PC-3 (cell line): ENCODE data around the gene FTL. TPM values are rescaled to one million over a fixed set of nuclear protein-coding genes. Genes with fewer than 3 reads are reported as not detected.

Source experiments
- ATAC-seq: fragments of 200-7000 bp; cut with Tn5 transposase; 2 replicates; pipeline ENCODE4 v1.9.1; 2020; ENCODE audit warnings: mild to moderate bottlenecking, moderate library complexity
- BruUV-seq: library from RNA; stranded (reverse); fragments of 400-500 nt; replicated peaks from 2 replicates; lab custom pipeline; 2021; lab: Mats Ljungman, UMichigan
- CTCF ChIA-PET: fragments of 300-600 bp; sonication (Branson Sonifier 250); formaldehyde crosslinking; loops from one replicate; lab custom pipeline; 2022; ENCODE audit warnings: antibody characterized with exemption; lab: Charles Lee
- POLR2A ChIA-PET: fragments of 300-600 bp; sonication (Branson Sonifier 250); formaldehyde crosslinking; loops from one replicate; lab custom pipeline; 2022; ENCODE audit warnings: antibody characterized with exemption; ENCODE audit not compliant: unreplicated experiment; lab: Charles Lee
- DNase-seq: peaks from one replicate; pipeline ENCODE4 v3.0.0-alpha.2; 2015
- H2AFZ ChIP-seq: fragments of 300-600 bp; sonication (generic); 2 replicates; pipeline ENCODE4 v1.6.0; 2016; ENCODE audit warnings: antibody characterized with exemption, low read length
- H3F3A ChIP-seq: fragments of 300-600 bp; sonication (generic); one replicate; pipeline ENCODE4 v1.6.0; 2017; ENCODE audit warnings: antibody characterized with exemption, low read length, control low read depth, mild to moderate bottlenecking; ENCODE audit not compliant: unreplicated experiment
- H3K27ac ChIP-seq: fragments of 300-600 bp; sonication (generic); 2 replicates; pipeline ENCODE4 v1.5.1; 2016; ENCODE audit warnings: mild to moderate bottlenecking, low read length
- H3K27me3 ChIP-seq: fragments of 300-600 bp; sonication (generic); 2 replicates; pipeline ENCODE4 v1.6.1; 2016; ENCODE audit warnings: low read length, mixed read lengths
- H3K36me3 ChIP-seq: fragments of 300-600 bp; sonication (generic); 2 replicates; pipeline ENCODE4 v1.6.1; 2016; ENCODE audit warnings: low read depth, mixed run types, low read length, mixed read lengths
- H3K4me1 ChIP-seq: fragments of 300-600 bp; sonication (generic); 2 replicates; pipeline ENCODE4 v1.5.1; 2016; ENCODE audit warnings: low read length; ENCODE audit not compliant: insufficient read depth
- H3K4me2 ChIP-seq: fragments of 300-600 bp; sonication (generic); 2 replicates; pipeline ENCODE4 v1.6.0; 2016; ENCODE audit warnings: low read length
- H3K4me3 ChIP-seq: fragments of 300-600 bp; sonication (generic); 2 replicates; pipeline ENCODE4 v1.5.1; 2016; ENCODE audit warnings: mild to moderate bottlenecking, low read length, mixed read lengths
- H3K79me2 ChIP-seq: fragments of 300-600 bp; sonication (generic); 2 replicates; pipeline ENCODE4 v1.6.1; 2017; ENCODE audit warnings: low read length, mixed read lengths
- H3K9ac ChIP-seq: fragments of 300-600 bp; sonication (generic); 2 replicates; pipeline ENCODE4 v1.6.0; 2016; ENCODE audit warnings: mild to moderate bottlenecking, low read length
- H3K9me2 ChIP-seq: fragments of 300-600 bp; sonication (generic); replicated peaks from 2 replicates; pipeline ENCODE4 v1.6.1; 2016; ENCODE audit warnings: mixed run types, low read length, mixed read lengths
- H3K9me3 ChIP-seq: fragments of 300-600 bp; sonication (generic); 2 replicates; pipeline ENCODE4 v1.6.1; 2016; ENCODE audit warnings: low read length, mixed read lengths
- H4K20me1 ChIP-seq: fragments of 300-600 bp; sonication (generic); 2 replicates; pipeline ENCODE4 v1.6.1; 2016; ENCODE audit warnings: low read length, mixed read lengths
- EZH2 ChIP-seq: fragments of 300-600 bp; sonication (generic); IDR thresholded peaks from one replicate; pipeline ENCODE4 v1.6.1; 2017; ENCODE audit warnings: antibody characterized with exemption, mild to moderate bottlenecking, low read length; ENCODE audit not compliant: unreplicated experiment
- EZH2phosphoT487 ChIP-seq: fragments of 300-600 bp; sonication (generic); IDR thresholded peaks from 2 replicates; pipeline ENCODE4 v1.6.1; 2018; ENCODE audit warnings: mild to moderate bottlenecking, antibody characterized with exemption, low read length, borderline replicate concordance
- intact Hi-C: fragments of 100-400 bp; cut with micrococcal nuclease; formaldehyde crosslinking; loops from 2 replicates; pipeline ENCODE4 v1.9.0; 2023
- total RNA-seq: library from RNA; depleted of rRNA; stranded (reverse); fragments of >200 nt; gene quantifications from 2 replicates; pipeline ENCODE4 v1.2.3, GENCODE V29; 2014
- TF ChIP-seq, protein P1 (sequence below): fragments of 300-600 bp; sonication (generic); conservative IDR thresholded peaks from 2 replicates; pipeline ENCODE4 v1.5.1; 2017; ENCODE audit warnings: antibody characterized with exemption, low read depth, mild to moderate bottlenecking, low read length

The FTL gene
- total RNA-seq, 1 experiment from 2014 or later: 1,109 TPM

DNA sequence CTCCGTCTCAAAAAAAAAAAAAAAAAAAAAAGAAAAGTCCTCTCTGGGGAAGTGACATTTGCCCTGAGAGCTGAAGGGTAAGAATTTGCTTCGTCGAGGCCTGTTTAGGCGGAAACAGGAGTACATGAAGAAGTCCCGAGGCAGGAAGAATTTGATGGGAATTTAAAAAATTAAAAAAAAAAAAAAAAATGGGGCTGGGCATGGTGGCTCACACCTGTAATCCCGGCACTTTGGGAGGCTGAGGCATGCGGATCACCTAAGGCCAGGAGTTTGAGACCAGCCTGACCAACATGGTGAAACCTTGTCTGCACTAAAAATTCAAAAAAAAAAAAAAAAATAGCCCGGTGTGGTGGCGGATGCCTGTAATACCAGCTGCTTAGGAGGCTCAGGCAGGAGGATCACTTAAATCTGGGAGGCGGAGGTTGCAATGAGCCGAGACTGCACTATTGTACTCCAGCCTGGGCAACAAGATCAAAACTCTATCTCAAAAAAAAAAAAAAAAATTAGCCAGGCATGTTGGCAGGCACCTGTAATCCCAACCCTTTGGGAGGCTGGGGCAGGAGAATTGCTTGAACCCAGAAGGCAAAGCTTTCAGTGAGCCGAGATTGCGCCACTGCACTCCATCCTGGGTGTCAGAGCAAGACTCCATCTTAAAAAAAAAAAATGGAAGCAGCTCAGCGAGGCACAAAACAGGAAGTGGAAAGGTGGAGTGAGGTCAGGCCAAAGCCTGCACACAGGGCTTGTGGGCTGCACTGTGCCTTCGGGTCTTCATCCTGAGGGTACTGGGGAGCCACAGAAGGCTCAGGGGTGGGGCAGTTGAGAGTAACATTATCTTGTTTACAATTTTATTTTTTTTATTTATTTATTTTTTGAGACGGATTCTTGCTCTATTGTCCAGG is 5.5 kb upstream of the FTL start:
- no peak overlapping the region for H3K4me2 ChIP-seq
- no TSS peak for BruUV-seq
- no peaks in the 10 kb centered on the region for H3K27me3 ChIP-seq
- H2AFZ ChIP-seq: no peak overlapping the region
- ChIA-PET POLR2A (interaction anchor here (0.6 kb wide), 1 partner anchor 27 kb away, joined by 4 read pairs; no protein-coding TSS in a partner anchor), CTCF (no interaction called here)
- peaks cover 15% of the 10 kb centered on the region for H3K79me2 ChIP-seq
- H3F3A ChIP-seq: peaks cover 4% of the 10 kb centered on the region
- no peak overlapping the region for H3K9ac ChIP-seq
- H3K27ac ChIP-seq: no peak overlapping the region
- intact Hi-C loops: no loop called here
- H4K20me1 ChIP-seq: no peaks in the 10 kb centered on the region
- DNase-seq (no peak), ATAC-seq (no peak)
- H3K4me1 ChIP-seq: peaks cover 26% of the 10 kb centered on the region
- no peaks in the 10 kb centered on the region for H3K9me2 ChIP-seq
- H3K4me3 ChIP-seq: no peak overlapping the region
- H3K36me3 ChIP-seq: no peaks in the 10 kb centered on the region
- TF ChIP-seq, protein P1, sequence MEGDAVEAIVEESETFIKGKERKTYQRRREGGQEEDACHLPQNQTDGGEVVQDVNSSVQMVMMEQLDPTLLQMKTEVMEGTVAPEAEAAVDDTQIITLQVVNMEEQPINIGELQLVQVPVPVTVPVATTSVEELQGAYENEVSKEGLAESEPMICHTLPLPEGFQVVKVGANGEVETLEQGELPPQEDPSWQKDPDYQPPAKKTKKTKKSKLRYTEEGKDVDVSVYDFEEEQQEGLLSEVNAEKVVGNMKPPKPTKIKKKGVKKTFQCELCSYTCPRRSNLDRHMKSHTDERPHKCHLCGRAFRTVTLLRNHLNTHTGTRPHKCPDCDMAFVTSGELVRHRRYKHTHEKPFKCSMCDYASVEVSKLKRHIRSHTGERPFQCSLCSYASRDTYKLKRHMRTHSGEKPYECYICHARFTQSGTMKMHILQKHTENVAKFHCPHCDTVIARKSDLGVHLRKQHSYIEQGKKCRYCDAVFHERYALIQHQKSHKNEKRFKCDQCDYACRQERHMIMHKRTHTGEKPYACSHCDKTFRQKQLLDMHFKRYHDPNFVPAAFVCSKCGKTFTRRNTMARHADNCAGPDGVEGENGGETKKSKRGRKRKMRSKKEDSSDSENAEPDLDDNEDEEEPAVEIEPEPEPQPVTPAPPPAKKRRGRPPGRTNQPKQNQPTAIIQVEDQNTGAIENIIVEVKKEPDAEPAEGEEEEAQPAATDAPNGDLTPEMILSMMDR: no peak
- no peak for TF ChIP-seq EZH2phosphoT487
- TF ChIP-seq EZH2: no peak
- no peaks in the 10 kb centered on the region for H3K9me3 ChIP-seq

DNA sequence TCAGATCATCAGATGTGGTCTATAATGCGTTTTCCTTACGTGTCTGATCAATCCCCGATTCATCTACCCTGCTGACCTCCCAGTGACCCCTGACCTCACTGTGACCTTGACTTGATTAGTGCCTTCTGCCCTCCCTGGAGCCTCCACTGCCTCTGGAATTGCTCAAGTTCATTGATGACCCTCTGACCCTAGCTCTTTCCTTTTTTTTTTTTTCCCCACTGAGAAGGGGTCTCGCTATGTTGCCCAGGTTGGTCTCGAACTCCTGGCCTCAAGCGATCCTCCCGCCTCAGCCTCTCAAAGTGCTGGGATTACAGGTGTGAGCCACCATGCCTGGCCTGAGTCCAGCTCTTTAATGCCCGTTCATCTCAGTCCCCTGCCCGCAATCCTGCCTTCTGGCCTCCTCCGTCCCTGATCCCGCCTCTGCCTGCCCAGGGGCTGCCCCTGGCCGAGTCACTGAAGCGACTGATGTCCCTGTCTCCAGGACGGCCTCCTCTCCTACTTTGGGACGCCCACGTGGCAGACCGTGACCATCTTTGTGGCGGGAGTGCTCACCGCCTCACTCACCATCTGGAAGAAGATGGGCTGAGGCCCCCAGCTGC is 4.0 kb upstream of the FTL start:
- H4K20me1 ChIP-seq: 0 out of 2 replicates have a peak, but pooled peaks cover 2% of the 10 kb centered on the region
- H3F3A ChIP-seq: peaks cover 5% of the 10 kb centered on the region
- H3K4me1 ChIP-seq: peaks cover 27% of the 10 kb centered on the region
- no peaks in the 10 kb centered on the region for H3K9me2 ChIP-seq
- TF ChIP-seq EZH2 (no peak), EZH2phosphoT487 (no peak)
- TF ChIP-seq, protein P1: no peak
- H3K27me3 ChIP-seq: no peaks in the 10 kb centered on the region
- no peak overlapping the region for H3K4me2 ChIP-seq
- no peak overlapping the region for H3K4me3 ChIP-seq
- H2AFZ ChIP-seq: no peak overlapping the region
- ATAC-seq (no peak), DNase-seq (no peak)
- intact Hi-C loops: no loop called here
- ChIA-PET CTCF (no interaction called here), POLR2A (no interaction called here)
- no TSS peak for BruUV-seq
- no peak overlapping the region for H3K9ac ChIP-seq
- peaks cover 12% of the 10 kb centered on the region for H3K79me2 ChIP-seq
- H3K9me3 ChIP-seq: no peaks in the 10 kb centered on the region
- no peak overlapping the region for H3K27ac ChIP-seq
- H3K36me3 ChIP-seq: peaks cover 2% of the 10 kb centered on the region; the same call in 1 of the 2 replicates
